GF-D8 (cell line): ENCODE data around the gene MDM4.

Experiments used
- DNase-seq: peaks from one replicate; lab custom pipeline; 2025; lab: John Stamatoyannopoulos, UW

MDM4 gene

DNA sequence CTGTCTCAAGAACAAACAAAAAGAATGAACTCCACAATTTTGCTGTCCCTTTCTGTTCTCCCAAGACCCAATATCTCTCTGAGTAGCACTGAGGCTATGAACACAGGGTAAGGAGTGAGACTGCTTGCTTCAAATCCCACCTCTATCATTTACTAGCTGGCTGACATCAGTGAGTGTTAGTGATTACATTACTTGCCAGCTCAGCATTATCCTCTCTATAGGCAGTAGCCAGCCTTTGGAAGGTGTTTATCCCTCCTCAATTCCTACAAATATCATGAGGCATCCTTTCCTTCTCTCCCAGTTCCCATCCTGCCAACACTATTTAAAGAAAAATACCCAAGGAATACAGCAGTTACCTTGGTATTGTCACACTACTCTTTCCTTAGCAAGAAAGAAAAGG is 24.6 kb upstream of the MDM4 start:
- DNase-seq: no peak

DNA sequence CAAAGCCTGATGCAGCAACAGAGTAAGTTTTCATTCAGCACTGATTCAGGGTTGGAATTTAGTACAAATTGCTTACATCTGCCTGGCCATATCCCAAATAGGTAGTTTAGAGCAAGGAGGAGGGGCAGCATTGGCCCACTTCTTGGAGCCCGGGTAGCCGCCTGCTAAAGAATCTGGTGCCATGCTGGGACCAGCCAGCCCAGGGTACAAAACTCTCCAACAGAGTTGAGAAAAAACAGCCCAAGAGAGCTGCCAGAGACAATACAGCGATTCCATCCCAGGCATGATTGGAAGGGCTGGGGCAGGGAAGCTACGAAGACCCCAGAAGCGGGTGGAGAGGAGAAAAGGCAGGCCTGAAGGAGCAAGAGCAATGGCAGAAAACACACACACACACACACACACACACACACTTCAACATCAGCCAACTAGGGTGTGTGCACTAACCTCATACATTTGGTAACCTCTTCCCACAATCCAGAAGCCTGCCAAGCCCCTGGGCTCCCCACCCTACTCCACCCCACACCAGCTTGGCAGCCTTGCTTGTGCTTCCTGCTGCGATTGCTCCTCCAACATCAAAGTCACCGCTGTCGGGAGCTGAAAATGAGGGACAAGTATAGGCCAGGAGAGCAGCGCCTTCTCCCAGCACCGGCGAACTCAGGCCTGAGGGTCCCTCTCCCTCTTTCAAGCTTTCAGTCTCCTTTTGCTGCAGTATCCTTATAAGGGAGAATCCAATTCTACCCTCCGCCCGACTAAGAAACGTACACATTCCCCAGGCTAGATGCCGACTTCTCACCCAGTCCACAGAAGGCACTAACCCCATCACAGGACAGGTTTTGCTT is 22.8 kb upstream of the MDM4 start:
- DNase-seq: peak; percentile 45

DNA sequence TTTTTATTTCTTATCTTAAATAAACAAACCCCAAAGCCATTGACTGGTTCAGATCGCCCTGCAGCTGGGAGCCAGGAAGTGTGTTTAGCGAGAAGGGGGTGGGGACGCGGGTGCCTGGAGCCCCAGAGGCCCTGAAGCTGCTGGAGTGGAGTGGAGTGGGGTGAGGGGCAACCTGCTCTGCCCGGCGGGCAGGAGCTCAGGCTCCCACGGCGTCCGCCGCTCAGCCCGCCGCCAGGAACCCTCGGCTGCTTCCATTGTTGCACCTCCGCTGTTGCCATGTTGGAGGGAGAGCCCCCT is 22.3 kb upstream of the MDM4 start:
- DNase-seq: peak; percentile 64

DNA sequence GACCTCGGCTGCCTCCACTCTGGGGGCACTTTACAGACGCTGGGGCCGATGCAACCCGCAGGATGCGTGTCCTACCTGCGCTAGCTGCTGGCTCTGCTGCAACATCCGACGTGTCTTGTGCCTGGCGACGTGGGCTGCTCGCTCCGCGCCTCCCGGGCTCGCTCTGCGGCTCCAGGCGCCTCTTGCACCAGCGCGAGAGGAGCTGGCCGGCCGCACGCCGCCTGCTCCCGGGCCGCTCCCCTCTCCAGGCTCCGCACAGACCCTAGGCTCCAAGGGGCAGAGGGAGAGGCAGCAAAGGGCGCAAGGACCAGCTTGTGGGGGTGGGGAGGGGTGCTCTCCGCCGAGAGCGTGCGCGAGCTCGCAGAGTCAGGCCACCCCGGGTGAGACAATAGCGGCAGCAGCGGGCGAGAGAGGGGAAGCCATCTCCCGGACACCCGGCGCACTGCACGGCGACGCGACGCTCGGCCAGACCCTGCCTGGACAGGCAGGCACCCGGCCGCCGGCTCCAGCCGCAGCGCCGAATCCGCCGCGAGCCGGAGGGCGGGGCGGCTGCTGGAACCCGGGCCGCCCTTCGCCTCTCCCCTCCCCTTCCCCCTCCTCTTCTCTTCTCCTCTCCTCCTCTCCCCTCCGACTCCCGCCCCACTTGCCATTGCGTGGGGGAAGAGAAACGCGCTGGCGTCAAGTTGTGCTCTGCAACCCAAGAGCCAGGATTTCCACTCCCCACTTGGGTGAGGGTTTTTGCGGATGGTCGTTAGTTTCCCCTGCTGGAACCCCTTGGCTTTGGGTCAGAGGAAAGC is 21.7 kb upstream of the MDM4 start, which contains the start of gene PIK3C2B:
Gene PIK3C2B, minus strand, starts transcription at position 525 of the 797 bp plus-strand sequence. CDS start 25,003 bp downstream, outside the sequence.
- peak; percentile 64 for DNase-seq

DNA sequence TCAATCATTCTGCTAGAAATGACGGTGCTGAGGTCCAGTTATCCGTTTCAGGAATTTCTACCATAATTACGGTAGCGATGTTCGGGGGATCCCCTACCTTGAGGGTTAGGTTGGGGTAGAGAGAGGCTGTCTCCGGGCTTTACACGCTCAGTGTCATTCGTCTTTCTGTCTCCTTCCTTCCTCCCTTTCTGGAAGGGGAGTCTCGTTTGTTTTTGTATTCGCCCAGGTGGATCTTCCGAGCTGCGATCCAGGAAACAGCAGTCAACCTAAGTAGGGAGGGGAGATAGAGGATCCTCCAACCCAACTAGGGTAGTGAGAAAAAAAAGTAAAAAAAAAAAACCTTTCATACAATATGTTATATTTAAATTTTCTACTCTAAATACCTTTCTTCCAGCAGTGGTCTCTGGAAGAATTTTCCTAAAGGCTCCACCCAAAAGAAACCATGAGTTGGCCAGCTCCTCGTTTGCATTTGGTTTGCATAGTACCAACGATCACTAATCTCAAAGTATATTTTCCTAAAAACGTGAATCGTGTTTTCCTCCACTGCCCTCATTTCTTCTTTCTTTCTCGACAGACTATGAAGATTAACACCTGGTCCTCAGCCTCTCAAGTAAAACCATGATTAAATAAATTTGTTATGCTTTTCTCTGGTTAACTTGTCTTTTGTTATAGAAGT is 21.0 kb upstream of the MDM4 start:
- no peak for DNase-seq

DNA sequence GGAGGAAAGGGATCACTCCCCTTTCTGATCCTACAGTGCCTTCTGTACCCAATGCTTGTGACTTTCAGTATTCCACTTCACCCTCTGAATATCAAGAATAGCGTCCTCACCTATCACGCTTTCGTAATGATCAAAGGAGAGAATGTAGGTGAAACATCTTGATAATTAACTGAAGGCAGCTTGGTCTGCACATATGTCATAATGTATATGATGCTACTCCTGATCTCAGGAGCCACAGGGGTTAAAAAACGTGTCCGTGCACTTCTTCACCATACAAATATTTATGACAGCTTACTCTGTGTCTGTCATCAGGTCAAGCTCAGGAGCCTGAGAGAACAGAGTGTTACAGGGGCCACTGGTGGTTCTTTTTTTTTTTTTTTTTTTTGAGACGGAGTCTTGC is 20.4 kb upstream of the MDM4 start:
- DNase-seq: no peak

DNA sequence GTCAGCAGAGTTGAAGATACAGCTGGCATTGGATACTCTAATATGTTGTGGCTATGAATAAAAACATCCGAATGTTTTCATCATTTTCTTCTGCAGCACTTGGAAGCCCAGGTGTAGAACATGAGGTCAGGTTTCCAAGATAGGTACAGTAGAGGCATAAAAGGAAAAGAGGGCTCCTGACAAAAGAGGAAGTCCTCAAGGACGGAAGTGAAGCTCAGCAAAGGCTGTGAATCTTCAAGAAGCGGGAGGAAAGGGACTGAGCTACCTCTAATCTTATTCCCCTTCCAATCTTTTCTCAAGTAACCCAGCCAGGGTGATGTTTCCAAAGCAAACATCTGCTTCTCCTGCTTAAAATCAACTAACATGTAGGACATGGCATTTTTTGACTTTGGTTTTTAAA is 17.2 kb upstream of the MDM4 start:
- DNase-seq: peak; percentile 45

DNA sequence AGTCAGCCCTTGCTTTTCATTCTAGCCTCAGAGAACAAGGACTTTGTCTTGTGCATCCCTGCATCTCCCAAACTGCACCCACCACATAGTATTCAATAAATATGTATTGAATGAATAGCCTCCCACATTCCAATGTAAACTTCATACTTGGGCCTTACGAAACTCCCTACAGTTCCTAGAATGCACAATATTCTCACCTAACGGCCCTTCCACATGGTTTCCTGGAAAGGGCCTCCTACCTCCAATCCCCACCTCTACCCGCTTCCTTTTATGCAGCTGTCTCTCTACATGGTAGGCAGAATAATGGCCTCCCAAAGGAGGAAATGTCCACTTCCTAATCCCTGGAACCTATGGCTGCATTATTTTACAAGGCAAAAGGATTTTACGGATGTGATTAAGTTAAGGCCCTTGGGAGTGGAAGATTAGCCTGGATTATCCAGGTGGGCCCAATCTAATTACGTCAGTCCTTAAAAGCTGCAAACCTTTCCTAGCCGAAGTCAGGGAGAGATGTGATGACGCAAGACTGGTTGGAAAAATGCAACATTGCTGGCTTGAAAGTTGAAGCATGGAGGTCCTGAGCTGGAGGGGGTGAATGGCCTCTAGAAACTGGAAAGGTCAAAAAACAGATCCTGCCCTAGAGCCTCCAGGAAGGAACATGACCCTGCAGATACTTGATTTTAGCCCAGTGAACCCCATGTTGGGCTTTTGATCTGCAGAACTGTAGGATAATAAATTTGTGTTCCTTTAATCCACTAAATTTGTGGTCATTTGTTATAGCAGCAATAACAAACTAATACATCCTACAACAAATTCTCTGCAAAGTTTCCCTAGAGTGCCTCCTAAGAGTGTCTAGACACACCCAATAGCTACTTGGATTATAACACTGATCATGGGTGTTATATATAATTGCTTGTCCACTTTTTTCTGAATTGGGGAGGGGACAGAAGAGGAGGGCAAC is 16.4 kb upstream of the MDM4 start:
- peak; percentile 24 for DNase-seq

DNA sequence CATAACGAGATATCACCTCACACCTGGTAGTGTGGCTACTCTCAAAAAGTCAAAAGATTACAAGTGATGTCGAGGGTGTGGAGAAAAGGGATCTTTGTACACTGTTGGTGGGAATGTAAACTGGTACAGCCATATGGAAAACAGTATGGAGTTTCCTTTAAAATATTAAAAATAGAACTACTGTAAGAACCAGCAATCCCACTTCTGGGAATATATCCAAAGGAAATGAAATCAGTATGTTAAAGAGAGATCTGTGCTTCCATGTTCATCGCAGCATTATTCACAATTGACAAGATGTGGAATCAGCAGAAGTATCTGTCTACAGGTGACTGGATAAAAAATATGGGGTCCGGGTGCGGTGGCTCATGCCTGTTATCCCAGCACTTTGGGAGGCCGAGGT is 14.0 kb upstream of the MDM4 start:
- no peak for DNase-seq

DNA sequence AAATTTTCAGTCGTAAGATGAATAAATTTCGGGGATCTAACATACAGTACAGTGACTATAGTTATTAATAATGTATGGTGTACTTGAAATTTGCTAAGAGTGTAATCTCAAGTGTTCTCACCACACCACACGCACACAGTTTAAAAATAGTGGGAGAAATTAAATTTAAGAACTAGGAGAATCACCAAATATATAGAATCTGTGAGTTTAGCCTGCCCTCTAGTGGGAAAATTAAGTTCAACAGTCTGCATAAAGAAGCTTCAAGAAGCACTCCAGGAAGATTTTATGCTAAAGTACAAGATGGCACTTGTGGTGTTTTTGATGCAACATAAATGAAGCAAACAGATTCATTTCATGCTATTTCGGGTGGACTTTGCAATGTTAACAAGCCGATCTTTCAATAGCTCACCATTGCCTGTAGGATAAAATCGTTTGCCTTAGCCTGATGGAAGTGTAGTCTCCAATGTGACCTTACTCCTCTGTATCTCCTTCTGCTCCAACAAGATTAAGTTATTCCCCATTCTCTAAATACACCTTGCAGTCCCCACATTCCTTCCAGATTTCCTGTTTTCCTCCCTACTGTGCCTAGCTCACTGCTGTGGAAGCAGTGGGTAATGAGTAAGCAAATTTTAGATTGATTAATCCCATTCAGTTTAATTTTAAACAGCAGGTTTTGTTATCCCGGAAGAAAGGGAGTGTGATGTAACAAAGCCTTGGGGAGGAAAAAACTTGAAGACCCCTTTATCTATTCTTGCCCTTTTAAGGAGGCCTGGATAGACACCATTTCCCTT is 12.9 kb upstream of the MDM4 start:
- DNase-seq: peak; percentile 66

DNA sequence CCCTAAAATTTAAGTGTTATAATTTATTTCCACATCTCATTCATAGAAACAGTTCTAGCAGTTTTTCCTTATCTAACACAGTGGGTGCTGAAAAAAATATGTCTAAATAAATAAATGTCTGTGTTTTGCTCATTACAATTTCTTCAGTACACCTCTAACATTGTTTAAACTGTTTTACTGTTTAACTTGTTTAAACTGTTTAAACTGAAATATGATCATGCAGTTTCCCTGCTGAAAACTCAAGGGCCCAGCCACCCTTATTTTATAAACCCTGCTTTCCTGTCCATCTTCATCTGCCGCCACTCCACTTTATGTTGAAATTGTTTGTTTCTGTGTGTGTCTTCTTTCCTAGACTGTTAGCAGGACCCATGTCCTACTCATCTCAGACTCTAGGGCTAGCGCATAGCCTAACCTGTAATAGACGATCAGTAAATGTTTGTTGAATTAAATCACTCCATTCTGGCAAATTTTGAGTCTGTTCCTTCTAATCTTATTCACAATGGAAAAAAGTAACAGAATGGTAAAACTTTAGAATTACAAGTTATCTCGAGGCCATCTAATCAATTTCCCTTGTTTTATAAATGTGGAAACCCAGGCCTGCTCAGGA is 12.2 kb upstream of the MDM4 start:
- peak; percentile 13 for DNase-seq

DNA sequence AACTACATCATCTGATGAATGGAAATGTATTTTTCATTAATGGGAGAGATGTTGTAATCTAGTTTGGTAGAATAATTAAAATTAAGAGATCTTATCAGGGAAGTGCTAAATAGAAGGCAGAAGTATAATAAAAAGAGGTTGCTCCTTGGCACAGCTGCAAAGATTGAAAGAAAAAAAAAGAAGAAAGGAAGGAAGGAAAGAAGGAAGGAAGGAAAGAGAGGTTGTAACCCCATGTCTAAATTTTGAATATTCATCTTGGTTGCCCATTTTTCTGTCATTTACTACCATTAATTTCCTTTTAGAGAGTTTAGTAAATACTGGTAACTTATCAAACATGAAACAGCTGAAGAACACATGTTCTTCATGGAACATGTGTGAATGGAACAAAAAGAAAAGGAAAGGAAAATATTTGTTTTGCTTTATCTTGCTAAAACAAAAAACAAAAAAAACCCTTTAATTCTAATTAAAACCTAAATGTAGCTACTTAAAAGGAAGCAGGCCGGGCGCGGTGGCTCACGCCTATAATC is 10.5 kb upstream of the MDM4 start:
- DNase-seq: peak; percentile 44

DNA sequence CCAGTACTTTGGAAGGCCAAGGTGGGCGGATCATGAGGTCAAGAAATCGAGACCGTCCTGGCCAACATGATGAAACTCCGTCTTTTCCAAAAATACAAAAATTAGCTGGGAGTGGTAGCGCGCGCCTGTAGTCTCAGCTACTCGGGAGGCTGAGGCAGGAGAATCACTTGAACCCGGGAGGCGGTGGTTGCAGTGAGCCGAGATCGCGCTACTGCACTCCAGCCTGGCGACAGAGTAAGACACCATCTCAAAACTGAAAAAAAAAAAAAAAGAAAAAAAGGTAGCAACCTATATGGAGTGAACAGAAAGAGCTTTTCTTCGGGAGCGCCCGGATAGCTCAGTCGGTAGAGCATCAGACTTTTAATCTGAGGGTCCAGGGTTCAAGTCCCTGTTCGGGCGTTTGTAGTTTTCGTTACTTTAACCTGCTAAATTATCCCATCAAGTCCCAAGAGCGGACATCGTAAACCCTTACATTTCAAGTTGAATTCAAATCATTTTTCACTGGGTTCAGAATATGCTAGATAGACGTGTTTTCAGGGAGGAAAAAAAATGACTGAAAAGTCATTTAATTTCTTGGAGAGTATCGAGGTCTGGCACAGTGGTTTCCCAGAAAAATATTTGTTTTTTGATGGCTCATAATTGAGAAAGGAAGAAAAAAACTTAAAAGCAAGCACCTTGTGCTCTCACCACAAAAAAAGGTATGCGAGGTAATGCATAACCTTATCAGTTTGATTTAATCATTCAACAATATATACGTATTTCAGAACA is 9.8 kb upstream of the MDM4 start:
- peak; percentile 87 for DNase-seq

DNA sequence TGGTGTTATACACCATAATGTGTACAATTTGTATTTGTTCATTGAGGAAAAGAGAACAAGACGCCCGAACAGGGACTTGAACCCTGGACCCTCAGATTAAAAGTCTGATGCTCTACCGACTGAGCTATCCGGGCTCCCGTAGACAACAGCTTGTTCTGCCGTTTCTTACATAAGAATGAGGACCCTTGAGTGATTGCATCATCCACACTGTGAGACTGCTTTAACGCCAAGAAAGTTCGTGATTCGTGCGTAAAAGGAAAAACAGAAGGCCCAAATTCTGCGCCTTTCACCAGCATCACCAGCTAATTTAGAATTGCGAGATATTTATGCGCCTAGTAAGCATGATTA is 9.3 kb upstream of the MDM4 start:
- DNase-seq: peak; percentile 80

DNA sequence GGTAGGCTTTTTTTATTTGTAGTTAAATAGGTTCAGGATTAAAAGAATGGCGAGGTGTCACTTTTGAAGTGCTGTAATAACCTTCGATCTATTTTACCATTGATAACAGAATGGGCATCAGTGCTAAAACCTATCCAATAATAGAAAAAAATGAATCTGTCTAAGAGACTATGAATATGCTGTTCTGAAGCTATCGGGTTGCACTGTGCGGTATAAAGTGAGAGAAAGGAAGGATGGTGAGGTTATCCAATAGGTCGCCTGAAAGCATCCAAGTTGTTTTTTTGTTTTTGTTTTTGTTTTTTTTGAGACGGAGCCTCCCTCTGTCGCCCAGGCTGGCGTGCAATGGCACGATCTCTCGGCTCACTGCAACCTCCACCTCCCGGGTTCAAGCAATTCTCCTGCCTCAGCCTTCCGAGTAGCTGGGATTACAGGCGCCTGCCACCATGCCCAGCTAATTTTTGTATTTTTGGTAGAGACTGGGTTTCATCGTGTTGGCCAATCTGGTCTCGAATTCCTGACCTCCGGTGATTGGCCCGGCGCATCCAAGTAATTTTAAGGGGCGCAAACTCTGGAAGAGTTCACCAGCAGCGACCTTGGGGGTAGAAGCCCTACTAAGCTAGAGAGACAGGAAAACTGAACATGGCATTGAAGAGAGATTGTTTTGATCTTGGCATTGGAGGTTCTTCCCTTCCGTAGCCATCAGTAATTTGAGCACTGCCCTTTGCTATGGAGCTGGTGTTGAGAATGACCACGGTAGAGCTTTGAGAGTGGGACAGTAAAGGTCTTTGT is 8.7 kb upstream of the MDM4 start:
- DNase-seq: peak; percentile 22

DNA sequence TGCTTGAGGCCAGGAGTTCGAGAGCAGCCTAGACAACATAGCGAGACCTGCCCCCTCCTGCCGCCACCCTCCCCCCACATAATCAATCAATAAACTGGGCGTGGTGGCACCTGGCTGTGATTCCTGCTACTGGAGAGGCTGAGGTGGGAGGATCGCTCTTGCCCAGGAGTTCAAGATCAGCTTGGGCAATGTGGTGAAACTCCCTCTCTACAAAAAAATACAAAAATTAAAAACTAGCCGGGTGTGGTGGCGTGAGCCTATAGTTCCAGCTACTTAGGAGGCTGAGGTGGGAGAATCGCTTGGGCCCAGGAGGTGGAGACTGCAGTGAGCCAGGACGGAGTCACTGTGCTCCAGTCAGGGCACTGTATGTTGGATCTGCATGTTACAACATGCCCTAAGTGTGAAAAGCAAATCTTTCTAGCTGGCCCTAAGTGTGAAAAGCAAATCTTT is 7.0 kb upstream of the MDM4 start:
- DNase-seq: no peak

DNA sequence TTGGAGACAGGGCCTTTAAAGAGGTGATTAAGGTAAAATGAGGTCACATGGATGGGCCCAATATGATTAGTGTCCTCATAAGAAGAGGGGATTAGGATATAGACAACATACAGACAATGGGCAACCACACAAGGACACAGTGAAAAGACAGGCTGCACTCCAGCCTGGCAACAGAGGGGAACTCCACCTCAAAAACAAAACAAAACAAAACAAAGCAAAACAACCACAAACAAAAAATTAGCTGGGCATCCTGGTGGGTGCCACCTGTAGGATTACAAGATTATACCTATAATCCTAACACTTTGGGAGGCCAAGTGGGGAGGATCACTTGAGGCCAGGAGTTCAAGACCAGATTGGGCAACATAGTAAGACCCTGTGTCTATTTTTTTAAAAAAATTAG is 4.8 kb upstream of the MDM4 start:
- DNase-seq: no peak

DNA sequence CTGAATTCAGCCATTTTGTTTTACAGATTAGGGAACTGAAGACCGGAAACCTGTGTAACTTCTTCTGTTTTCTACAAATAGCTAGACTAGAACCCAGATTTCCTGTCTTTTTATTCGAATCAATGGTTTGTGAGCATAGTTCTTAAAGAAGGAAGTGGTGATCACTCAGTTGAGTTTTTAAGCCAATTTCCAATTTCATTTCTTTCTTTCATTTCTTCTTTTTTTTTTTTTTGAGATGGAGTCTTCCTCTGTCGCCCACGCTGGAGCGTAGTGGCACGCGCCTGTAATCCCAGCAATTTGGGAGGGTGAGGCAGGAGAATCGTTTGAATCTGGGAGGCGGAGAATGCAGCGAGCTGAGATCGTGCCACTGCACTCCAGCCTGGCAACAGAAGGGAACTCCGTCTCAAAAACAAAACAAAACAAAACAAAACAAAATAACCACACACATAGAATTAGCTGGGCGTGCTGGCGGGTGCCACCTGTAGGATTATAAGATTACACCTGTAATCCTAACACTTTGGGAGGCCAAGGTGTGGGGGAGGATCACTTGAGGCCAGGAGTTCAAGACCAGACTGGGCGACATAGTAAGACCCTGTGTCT is 3.0 kb upstream of the MDM4 start:
- DNase-seq: no peak
